Endothelial cell of umbilical vein (primary cell): ENCODE data around the gene SYTL3.

ENCODE experiments used
- EZH2 ChIP-seq: IDR thresholded peaks from 2 replicates; pipeline ENCODE4 v1.6.1; 2012; ENCODE audit warnings: borderline replicate concordance, low read depth, mild to moderate bottlenecking, moderate library complexity, low read length, inconsistent platforms; ENCODE audit not compliant: severe bottlenecking
- POLR2A ChIP-seq: IDR thresholded peaks from 2 replicates; pipeline ENCODE4 v1.6.1; 2012; ENCODE audit warnings: low read depth, mild to moderate bottlenecking, control low read depth, low read length
- POLR2AphosphoS5 ChIP-seq: IDR thresholded peaks from 2 replicates; pipeline ENCODE4 v1.6.1; 2012; ENCODE audit warnings: low read depth, mild to moderate bottlenecking, control low read depth, low read length, moderate library complexity; ENCODE audit not compliant: insufficient read depth
- TF ChIP-seq, protein P1 (sequence below), 2 donors: IDR thresholded peaks; 1 replicate in 1 of 2; 2 replicates in 1 of 2; pipeline ENCODE4 v1.5.1; 2011; ENCODE audit warnings: low read length in 2 of 2, mild to moderate bottlenecking in 2 of 2, moderate library complexity in 2 of 2, control low read depth in 1 of 2, inconsistent platforms in 1 of 2, low read depth in 1 of 2; ENCODE audit not compliant: insufficient read depth in 1 of 2; ENCODE audit errors: extremely low read depth in 1 of 2
- TF ChIP-seq, protein P2 (sequence below): IDR thresholded peaks from 2 replicates; pipeline ENCODE4 v1.6.1; 2011; ENCODE audit not compliant: insufficient read depth, insufficient read length

DNA sequence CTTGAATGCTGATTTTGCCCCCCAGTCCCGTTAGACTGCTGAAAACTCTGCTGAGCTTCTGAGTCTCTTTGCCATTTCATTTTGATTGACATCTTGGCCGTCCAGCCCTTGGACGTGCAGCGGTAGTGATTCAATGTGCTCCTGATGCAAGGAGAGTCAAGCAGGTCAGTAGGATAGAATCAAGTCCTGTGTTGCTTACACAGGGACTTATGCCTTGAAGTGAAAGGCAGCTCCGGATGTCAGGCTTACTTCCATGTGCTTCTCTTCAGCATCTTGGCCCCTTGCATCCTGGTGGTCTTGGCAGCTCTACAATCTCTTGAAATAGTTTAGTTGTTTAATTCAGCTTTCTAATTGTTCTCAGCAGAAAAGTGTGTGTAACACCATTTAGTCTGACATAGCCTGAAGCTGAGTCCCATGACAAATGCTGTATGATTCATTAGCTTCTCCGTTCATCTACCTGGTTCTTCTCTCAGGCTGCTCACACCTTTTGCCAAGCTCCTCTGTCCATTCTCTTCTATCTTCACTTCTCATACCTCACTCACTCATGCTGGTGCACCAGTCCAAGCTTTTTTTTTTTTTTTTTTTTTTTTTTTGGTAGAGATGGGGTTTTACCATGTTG lies 93.3 kb downstream of the SYTL3 start:
- TF ChIP-seq, protein P1, sequence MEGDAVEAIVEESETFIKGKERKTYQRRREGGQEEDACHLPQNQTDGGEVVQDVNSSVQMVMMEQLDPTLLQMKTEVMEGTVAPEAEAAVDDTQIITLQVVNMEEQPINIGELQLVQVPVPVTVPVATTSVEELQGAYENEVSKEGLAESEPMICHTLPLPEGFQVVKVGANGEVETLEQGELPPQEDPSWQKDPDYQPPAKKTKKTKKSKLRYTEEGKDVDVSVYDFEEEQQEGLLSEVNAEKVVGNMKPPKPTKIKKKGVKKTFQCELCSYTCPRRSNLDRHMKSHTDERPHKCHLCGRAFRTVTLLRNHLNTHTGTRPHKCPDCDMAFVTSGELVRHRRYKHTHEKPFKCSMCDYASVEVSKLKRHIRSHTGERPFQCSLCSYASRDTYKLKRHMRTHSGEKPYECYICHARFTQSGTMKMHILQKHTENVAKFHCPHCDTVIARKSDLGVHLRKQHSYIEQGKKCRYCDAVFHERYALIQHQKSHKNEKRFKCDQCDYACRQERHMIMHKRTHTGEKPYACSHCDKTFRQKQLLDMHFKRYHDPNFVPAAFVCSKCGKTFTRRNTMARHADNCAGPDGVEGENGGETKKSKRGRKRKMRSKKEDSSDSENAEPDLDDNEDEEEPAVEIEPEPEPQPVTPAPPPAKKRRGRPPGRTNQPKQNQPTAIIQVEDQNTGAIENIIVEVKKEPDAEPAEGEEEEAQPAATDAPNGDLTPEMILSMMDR (IDR thresholded peaks at IDR 0.05; ENCODE audit: extremely low read depth in 1 of 2, insufficient read depth in 1 of 2, low read depth in 1 of 2, low read length in 2 of 2), result no peak
- TF ChIP-seq POLR2A, result no peak
- no peak for TF ChIP-seq POLR2AphosphoS5
- TF ChIP-seq, protein P2, sequence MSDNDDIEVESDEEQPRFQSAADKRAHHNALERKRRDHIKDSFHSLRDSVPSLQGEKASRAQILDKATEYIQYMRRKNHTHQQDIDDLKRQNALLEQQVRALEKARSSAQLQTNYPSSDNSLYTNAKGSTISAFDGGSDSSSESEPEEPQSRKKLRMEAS, result no peak
- TF ChIP-seq EZH2, result no peak
